ENCODE data around the gene APBB2. TPM values are rescaled to one million over a fixed set of nuclear protein-coding genes. Genes with fewer than 3 reads are reported as not detected.
"Not testable (repeated sequence)": the region's sequence is repeated elsewhere in the genome, so short reads cannot be mapped to it uniquely, and the experiment has no call there.

APBB2 gene
- total RNA-seq, 1 donor = 3.7 TPM

DNA sequence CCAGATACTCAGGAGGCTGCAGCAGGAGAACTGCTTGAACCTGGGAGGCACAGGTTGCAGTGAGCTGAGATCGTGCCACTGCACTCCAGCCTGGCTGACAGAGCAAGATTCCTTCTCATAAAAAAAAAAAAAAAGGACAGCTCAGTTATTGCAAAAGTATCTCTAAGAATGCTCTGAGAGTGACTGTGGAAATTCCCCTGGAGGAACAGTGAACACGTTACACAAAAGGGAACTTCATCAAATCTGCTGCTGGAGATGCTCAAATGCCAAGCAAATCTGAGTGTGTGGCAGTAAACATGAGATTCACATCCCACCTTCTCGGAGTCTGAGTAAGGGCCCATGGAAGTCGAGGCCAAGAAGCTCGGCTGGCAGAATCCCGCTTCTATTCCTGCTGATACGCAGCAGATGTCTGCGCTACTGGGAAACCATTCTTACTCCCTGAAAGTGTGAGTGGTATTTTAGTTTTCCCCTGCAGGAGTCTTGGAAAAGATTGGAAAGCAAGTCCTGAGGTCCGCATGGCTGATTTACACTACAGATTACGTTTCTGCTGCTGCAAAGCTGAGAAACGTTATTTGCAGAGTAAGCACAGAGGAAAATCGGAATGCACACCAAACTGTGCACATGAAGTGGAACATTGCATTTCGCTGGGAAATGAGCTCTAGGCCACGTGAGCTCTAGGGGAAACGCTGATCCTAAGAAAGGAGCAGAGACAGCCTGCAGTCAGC is 301.7 kb downstream of the APBB2 start:
- H3K4me3 ChIP-seq (ENCODE audit: low read length) = no peak overlapping the region
- no peaks in the 10 kb centered on the region for H3K27me3 ChIP-seq (ENCODE audit: insufficient read depth, low read length)
- H3K4me1 ChIP-seq (ENCODE audit: insufficient read depth, low read length) = peaks cover 7% of the 10 kb centered on the region
- H3K9me3 ChIP-seq (ENCODE audit: low read depth, low read length) = no peaks in the 10 kb centered on the region

DNA sequence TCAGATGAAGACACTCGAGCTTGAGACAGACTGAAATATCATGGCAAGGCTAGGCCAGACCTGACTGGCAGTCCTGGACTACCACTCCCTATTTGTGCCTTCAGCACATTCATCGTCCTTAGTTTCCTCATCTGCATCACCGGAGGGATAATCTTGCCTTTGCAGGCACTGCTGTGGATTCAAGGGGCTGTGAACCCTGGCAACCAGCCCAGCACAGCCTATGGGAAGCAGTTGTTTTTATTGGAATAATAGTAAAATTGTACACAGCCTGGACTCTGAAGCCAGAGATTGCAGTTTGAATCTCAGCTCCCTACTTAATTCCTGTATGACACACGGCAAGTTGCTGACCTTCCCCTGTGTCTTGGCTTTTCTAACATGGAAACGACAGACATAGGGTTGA is 303.6 kb downstream of the APBB2 start:
- H3K9me3 ChIP-seq (ENCODE audit: low read depth, low read length) = no peaks in the 10 kb centered on the region
- no peaks in the 10 kb centered on the region for H3K27me3 ChIP-seq (ENCODE audit: insufficient read depth, low read length)
- H3K4me1 ChIP-seq (ENCODE audit: insufficient read depth, low read length) = peaks cover 7% of the 10 kb centered on the region
- no peak overlapping the region for H3K4me3 ChIP-seq (ENCODE audit: low read length)

DNA sequence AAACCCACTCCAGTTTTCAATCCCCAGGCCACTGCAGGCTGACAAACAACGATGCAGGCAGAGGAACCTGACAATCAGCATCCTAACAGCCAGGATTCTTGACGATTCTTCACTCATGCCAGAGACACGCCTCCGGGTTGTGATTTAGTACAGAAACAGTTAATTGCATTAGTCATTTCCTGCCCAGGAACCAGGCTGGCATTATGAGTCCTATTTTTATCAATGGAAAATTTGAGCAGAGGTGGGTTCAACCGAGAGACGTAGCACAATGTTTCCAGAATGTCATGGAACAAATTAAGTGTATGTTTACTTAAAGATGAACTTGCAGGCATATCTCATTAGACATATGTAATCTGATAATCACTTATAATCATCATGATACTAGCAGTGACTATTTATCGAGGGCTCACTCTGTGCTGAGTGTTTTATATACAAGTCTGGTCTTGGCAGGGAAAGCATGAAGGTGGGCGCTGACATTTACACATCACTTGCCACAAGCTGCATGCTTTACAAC is 304.9 kb downstream of the APBB2 start:
- Histone ChIP-seq H3K9me3 (ENCODE audit: low read depth, low read length) (no peaks in the 10 kb centered on the region), H3K4me1 (ENCODE audit: insufficient read depth, low read length) (peaks cover 7% of the 10 kb centered on the region), H3K4me3 (ENCODE audit: low read length) (no peak overlapping the region), H3K27me3 (ENCODE audit: insufficient read depth, low read length) (no peaks in the 10 kb centered on the region)

DNA sequence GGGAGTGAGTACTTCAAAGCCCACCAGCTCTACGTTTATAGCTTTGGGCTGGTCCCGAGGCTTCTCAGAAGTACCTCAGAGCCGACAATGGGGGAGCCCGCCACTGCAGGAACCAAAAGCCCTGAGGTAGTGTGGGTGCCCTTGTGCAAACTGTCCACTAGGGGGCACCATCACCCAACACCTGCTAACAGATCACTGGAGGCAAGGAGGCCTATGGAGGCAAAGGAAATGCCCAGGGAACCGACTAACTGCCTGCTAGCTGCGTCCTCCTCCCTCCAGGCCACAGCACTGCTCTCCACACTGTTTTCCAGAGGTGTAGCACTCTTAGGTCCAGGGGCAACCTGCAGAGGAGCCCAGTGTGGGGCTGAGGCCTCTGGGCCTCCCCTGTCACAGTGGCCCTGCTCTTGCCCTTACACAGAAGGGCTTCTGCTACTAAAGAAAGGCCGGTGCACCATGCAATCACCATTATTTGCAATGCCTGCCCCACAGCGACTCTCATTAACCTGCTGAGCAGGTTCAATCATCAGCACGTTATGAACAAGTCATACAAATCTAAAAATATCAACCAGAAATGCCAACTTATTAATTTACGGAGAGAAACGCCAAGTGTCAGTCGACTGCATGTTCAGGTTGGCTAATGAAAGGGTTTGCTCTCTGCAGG is 305.5 kb downstream of the APBB2 start:
- Histone ChIP-seq H3K4me3 (ENCODE audit: low read length) (no peak overlapping the region), H3K4me1 (ENCODE audit: insufficient read depth, low read length) (peaks cover 7% of the 10 kb centered on the region), H3K9me3 (ENCODE audit: low read depth, low read length) (no peaks in the 10 kb centered on the region), H3K27me3 (ENCODE audit: insufficient read depth, low read length) (no peaks in the 10 kb centered on the region)

DNA sequence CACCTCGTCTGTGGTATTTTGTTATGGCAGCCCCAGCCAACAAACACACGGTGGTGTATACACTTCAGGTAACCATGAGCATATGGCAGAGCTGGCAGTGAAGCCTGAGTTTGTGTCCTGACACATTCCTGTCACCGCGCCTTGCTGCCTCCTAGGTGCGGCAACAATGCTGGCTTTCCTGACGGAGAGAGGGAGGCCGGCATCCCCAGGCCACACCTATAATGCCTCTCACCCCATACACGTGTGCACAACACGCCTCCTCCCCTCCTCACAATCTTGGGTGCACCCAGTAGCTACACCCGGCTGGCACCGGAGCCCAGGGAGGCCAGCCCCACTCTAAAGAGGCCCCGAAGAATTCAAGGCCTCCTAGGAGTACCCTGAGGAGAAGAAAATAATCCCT is 306.0 kb downstream of the APBB2 start:
- Histone ChIP-seq H3K4me3 (ENCODE audit: low read length) (no peak overlapping the region), H3K27me3 (ENCODE audit: insufficient read depth, low read length) (no peaks in the 10 kb centered on the region), H3K9me3 (ENCODE audit: low read depth, low read length) (no peaks in the 10 kb centered on the region), H3K4me1 (ENCODE audit: insufficient read depth, low read length) (peaks cover 7% of the 10 kb centered on the region)

DNA sequence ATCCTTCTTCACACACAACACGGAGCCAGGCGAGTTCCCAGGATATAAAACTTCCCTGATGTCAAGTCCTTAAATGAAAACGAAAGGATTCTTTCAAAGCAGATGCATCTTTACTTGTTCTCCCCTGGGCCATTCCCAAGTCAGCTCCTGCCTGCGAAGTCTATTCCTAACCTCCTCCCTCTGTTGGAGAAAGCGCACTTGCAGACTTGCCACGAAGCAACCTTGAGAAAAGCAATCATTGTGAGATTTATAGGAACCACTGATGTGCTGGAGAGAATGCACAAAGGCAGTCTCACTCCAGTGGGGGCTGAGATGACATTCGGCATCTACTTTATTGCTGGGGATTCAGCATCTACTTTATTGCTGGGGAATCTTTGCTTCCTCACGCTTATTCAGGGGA is 308.9 kb downstream of the APBB2 start:
- Histone ChIP-seq H3K9me3 (ENCODE audit: low read depth, low read length) (no peaks in the 10 kb centered on the region), H3K4me3 (ENCODE audit: low read length) (no peak overlapping the region), H3K4me1 (ENCODE audit: insufficient read depth, low read length) (peaks cover 7% of the 10 kb centered on the region), H3K27me3 (ENCODE audit: insufficient read depth, low read length) (no peaks in the 10 kb centered on the region)

DNA sequence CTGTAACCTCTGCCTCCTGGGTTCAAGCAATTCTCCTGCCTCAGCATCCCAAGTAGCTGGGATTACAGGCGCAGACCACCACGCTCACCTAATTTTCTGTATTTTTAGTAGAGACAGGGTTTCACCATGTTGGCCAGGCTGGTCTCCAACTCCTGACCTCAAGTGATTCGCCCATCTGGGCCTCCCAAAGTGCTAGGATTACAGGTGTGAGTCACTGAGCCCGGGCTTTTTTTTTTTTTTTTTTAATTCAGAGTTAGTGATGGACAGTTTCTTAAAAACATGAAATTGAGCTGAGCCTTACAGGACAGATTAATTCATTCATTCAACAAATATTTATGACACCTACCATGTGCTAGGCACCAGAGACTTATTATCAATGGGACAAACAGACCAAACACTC is 313.8 kb downstream of the APBB2 start:
- H3K9me3 ChIP-seq (ENCODE audit: low read depth, low read length); H3K27me3 ChIP-seq (ENCODE audit: insufficient read depth, low read length); H3K4me1 ChIP-seq (ENCODE audit: insufficient read depth, low read length); H3K4me3 ChIP-seq (ENCODE audit: low read length): not testable (repeated sequence)

DNA sequence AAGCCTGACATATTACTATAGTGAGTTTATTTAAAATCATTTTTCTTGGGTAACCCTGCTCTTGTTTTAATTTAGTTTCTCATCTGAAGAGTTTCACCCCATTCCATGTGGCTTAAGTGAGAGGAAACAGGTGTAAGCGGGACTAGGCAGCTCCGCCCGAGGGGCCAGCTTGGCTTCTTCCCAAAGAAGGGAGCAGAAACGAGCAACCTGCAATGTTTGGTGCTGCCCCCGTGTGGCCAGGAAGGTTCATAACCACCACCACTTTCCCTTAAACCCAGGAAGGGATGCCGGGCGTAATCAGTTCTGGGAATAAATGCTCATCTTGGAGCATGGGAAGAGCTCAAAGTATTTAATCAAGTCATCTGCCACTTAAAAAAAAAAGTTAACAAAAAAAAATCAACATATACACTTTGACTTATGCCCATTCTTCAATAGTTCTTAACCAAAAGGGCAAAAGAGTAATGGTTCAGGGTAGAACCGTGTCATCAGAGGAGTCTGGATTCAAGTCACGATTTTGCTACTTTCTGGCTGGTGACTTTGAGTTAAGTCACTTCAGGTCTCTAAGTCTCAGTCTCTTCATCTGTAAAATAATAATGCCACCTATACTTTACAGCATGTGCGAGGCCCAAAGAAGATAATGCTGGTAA is 316.7 kb downstream of the APBB2 start:
- no peaks in the 10 kb centered on the region for H3K27me3 ChIP-seq (ENCODE audit: insufficient read depth, low read length)
- no peak overlapping the region for H3K4me3 ChIP-seq (ENCODE audit: low read length)
- no peaks in the 10 kb centered on the region for H3K9me3 ChIP-seq (ENCODE audit: low read depth, low read length)

DNA sequence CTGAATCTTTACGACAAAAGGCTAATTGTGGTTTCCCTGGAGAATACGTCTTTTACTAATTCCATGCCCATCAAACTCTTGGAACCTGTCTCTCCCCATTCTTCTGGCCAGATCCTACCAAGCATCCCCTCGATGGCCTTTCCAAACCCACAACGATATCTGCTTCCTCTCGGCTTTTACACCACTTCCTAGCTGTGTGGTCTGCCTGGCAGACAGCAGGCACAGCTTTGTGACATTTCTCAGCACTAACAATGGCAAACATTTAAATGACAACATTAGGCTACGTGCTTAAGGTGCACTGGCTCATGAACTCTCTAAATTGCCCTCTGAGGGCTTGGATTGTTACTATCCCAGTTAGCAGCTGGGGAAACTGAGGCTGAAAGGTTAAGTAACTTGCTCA is 323.6 kb downstream of the APBB2 start:
- Histone ChIP-seq H3K4me3 (ENCODE audit: low read length) (no peak overlapping the region), H3K4me1 (ENCODE audit: insufficient read depth, low read length) (no peaks in the 10 kb centered on the region), H3K9me3 (ENCODE audit: low read depth, low read length) (no peaks in the 10 kb centered on the region), H3K27me3 (ENCODE audit: insufficient read depth, low read length) (no peaks in the 10 kb centered on the region)

More for the DNA sequence above, 316.7 kb downstream of the APBB2 start:
- no peaks in the 10 kb centered on the region for H3K4me1 ChIP-seq (ENCODE audit: insufficient read depth, low read length)

DNA sequence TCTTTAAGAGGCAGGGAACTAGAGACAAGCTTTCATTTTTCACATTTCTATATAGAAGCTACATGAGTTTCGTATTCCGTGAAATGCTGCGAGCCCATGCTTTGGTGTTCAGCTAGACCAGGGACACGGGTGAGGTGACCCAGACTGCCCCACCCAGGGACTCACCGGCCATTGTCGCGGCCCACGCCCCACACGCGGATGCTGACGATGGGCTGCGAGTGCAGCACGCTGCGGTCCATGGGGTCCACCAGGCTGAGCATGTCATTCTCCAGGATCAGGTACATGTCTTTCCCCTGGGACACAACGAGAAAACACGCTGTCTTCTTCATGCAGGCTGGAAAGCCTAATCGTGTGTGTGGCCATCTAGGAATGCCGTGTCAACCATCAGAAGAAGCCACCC is 324.1 kb downstream of the APBB2 start:
- H3K4me1 ChIP-seq (ENCODE audit: insufficient read depth, low read length) = no peaks in the 10 kb centered on the region
- H3K27me3 ChIP-seq (ENCODE audit: insufficient read depth, low read length) = no peaks in the 10 kb centered on the region
- H3K4me3 ChIP-seq (ENCODE audit: low read length) = no peak overlapping the region
- no peaks in the 10 kb centered on the region for H3K9me3 ChIP-seq (ENCODE audit: low read depth, low read length)

DNA sequence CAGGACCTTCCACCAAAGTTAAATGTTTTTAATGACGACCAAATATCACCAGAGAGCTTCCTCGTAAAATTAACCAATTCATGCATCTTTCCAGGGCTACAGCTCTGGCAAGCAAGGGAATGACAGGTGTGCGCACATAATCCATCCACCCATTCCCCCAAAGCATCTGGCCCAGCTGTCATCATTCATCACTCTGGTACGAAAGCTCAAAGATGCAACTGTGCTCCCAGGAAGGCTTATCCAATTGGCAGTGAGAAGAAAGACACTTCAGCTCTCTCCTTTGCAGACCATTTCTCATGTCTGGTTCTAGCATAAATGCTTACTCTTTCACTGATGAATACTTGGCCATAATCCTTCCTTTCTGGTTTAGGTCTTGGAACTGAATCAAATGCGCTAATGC is 325.4 kb downstream of the APBB2 start:
- H3K4me3 ChIP-seq (ENCODE audit: low read length) = no peak overlapping the region
- no peaks in the 10 kb centered on the region for H3K4me1 ChIP-seq (ENCODE audit: insufficient read depth, low read length)
- H3K27me3 ChIP-seq (ENCODE audit: insufficient read depth, low read length) = no peaks in the 10 kb centered on the region

DNA sequence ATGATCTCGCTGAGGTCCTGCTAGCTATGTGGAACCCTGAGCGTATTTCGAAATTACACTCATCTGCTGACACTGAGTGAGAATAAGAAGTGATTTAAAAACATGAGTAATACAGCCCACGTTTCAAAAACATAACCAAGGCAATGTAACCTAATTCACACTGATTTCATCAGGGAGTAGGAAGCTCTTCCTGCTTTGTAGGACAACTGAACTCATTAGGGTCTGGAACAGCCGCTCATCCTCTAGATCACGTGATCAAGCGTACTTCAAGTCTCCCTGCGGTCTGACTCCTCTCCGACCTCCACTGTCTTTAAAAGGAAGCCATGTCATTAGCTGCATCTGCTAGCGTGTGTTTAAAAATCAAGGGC is 326.6 kb downstream of the APBB2 start:
- Histone ChIP-seq H3K4me1 (ENCODE audit: insufficient read depth, low read length) (no peaks in the 10 kb centered on the region), H3K4me3 (ENCODE audit: low read length) (no peak overlapping the region), H3K27me3 (ENCODE audit: insufficient read depth, low read length) (no peaks in the 10 kb centered on the region), H3K9me3 (ENCODE audit: low read depth, low read length) (no peaks in the 10 kb centered on the region)

More for the DNA sequence above, 325.4 kb downstream of the APBB2 start:
- H3K9me3 ChIP-seq (ENCODE audit: low read depth, low read length) = no peaks in the 10 kb centered on the region

DNA sequence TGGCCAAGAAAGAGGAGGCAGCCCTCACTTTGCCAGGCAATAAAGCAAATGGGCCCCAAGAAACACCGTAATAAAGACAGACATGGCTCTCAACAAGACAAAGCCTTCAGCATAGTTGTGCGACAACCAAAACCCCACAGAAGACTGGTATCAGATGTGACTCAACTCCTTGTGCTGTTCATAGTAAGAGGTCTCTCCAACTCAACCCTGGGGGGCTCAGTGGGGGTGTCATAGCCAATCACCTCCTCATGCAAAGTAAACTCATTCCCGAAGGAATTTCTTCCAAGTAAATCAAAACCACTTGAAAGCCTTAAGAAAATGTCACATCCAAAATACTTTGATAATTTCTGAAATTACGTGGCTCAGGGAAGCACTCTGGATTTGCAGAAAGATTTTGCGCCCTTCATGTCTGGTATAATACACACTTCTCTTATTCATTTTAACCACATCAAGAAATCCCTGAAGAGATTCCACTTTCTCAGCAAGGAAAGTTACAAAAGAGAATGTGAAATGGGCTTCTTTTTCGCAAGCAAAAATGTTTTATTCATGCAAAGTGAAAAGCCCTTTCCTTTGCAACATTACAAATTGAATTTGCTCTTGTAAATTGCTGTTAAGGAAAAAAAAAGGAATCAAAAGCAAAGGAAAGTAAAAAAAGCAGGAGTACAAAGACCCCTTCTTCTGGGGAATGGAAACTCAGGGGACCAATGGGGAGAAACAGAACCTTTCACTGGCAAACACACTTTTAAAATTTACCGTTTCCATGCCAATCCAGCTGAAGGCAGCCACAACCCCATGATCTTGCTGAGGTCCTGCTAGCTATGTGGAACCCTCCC is 327.2 kb downstream of the APBB2 start:
- Histone ChIP-seq H3K4me3 (ENCODE audit: low read length) (no peak overlapping the region), H3K27me3 (ENCODE audit: insufficient read depth, low read length) (no peaks in the 10 kb centered on the region), H3K9me3 (ENCODE audit: low read depth, low read length) (no peaks in the 10 kb centered on the region)

DNA sequence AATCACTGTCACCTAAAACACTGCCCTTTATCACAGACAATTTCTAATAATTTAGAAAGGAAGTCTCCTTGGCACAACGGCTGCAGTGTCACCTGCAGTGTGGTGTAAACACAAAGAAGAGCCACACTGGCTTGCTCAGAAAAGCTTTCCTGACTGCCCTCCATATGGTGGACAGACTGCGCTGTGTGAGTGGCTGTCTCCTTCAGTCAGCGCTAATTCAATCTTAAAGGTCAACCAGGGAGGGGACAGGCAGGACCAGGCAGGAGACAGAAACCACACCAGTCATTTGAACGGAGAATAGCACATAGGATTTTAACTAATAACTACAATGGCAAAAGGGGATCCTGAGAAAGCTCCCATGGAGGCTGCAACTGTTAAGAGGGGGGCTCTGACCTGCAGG is 332.5 kb downstream of the APBB2 start:
- Histone ChIP-seq H3K9me3 (ENCODE audit: low read depth, low read length) (no peaks in the 10 kb centered on the region), H3K4me3 (ENCODE audit: low read length) (no peak overlapping the region), H3K27me3 (ENCODE audit: insufficient read depth, low read length) (no peaks in the 10 kb centered on the region), H3K4me1 (ENCODE audit: insufficient read depth, low read length) (no peaks in the 10 kb centered on the region)

More for the DNA sequence above, 327.2 kb downstream of the APBB2 start:
- H3K4me1 ChIP-seq (ENCODE audit: insufficient read depth, low read length) = no peaks in the 10 kb centered on the region

DNA sequence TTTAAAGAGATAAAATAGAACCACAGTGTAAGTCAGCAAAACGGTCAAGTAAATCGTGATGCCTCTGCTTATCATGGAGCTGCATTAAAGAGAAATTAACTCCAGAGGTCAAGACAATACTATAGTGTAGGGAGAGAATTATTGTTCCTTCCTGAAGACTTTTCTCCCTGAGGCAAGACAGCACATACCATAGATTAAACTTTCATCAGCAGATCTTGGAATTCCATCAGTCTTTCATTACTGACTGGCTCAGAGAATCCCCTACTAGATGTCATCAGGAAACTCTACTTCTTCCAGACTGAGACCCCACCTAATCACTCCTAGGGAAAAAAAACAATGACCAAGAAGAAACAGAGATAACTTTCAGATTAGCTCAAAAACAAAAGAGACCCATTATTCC is 333.2 kb downstream of the APBB2 start:
- Histone ChIP-seq H3K27me3 (ENCODE audit: insufficient read depth, low read length) (no peaks in the 10 kb centered on the region), H3K9me3 (ENCODE audit: low read depth, low read length) (no peaks in the 10 kb centered on the region), H3K4me3 (ENCODE audit: low read length) (no peak overlapping the region), H3K4me1 (ENCODE audit: insufficient read depth, low read length) (no peaks in the 10 kb centered on the region)

Data from mononuclear cell (primary cell).